HuH-7 (cell line): ENCODE results near the gene MRPL16.
"Not testable (repeated sequence)": the region's sequence is repeated elsewhere in the genome, so short reads cannot be mapped to it uniquely, and the experiment has no call there.

Experiments used
- DNase-seq: peaks from one replicate; pipeline ENCODE4 v3.0.0; 2011; ENCODE audit warnings: low spot score

Gene MRPL16

GRCh38 chr11:59810189-59810910 lies at the start of gene MRPL16:
MRPL16 (minus strand) TSS chr11:59810778; CDS start chr11:59810658, 120 bp downstream.
- DNase-seq: peak; percentile 84

- DNase-seq: no peak
Measured at GRCh38 chr11:59859673-59860072, 49.1 kb upstream of the MRPL16 start.

DNA sequence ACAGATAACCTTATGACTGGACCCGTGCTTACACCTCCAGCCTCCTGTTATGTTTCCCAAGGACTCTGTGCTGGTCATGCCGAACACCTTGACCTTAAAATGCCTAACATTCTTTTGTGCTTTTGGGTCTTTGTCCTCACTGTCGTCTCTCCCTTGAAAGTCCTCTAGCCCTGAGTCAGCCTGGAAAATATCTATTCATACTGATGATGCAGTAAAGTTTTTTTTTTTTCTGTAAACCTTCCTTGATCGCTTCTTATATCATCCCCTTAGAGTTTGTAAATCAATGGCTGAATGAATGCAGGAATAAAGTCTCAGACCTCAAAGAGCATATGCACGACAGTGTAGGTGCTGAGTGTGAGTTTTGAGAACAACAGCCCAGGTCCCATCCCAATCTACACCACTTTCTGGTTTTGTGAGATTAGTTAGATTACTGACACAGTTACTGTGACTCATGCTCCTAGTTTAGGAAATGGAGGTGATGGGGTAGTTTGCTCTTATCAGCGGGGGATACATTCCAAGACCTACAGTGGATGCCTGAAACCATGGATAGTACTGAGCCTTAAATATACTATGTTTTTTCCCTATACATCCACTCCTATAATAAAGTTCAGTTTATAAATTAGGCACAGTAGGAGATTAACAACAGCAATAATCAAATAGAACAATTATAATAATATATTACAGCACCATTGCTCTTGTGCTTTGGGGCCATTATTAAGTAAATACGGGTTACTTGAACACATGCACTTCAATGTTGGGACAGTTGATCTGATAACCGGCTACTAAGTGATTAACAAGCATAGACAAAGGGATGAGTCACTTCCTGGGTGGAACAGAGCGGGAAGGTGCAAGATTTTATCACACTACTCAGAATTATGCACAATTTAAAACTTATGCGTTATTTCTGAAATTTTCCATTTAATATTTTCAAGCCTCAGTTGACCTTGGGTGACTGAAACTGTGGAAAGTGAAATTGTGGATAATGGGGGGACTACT lies 47.2 kb upstream of the MRPL16 start:
- DNase-seq: no peak

DNA sequence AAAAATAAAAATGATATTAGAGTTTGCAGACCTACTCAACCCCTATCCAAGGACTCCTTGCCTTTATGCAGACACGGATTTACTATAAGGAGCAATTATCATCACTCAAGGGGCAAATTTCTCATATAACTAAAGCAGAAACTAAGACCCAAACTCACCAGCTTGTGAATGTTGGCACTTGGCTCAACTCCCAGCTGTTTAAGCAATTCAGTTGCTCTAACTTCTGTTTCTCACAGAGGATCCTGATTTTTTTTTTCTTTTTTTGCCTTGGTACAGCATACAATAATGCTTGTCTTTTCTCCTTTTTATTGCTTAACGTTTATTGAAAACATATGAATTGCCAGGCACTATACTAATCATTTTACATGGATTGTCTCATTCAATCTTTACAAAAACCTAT lies 44.3 kb upstream of the MRPL16 start:
- DNase-seq: no peak

DNA sequence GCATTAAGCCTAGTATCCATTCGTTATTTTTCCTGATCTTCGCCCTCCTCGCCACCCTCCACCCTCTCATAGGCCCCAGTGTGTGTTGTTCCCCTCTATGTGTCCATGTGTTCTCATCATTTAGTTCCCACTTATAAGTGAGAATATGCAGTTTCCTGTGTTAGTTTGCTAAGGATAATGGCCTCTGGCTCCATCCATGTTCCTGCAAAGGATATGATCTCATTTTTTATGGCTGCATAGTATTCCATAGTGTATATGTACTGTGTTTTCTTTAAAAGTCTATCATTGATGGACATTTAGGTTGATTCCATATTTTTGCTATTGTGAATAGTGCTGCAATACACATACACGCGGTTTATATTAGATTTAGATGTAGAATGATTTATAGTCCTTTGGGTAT lies 40.8 kb upstream of the MRPL16 start:
- DNase-seq: not testable (repeated sequence)

DNA sequence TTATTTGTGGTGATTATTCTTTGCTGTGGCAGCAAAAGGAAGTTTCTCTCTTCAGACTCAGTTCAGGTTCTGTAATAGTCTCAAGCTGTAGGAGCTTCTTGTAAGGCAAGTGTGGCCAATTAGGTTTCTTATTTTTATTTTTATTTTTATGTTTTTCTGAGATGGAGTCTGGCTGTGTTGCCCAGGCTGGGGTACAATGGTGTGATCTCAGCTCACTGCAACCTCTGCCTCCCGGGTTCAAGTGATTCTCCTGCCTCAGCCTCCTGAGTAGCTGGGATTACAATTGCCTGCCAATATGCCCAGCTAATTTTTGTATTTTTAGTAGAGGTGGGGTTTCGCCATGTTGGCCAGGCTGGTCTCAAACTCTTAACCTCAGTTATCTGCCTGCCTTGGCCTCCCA lies 39.0 kb upstream of the MRPL16 start:
- DNase-seq: not testable (repeated sequence)

DNA sequence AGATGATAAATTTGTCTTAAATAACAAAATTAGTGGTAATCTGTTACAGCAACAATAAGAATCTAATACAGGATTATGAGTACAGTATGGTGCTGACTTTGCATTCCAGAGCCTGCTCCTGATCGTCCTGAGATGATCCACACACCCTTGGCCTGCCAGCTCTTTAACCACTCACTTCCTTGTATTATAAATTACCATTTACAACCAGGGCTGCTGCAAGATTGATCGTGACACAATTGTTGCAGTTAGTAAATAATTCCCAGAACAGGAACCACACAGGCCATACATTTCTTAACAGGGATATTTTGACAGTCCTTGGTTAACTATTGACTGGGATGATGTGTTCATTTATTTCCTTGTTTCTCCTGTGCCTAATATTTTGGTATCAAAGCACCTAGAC lies 38.6 kb upstream of the MRPL16 start:
- peak; percentile 55 for DNase-seq

DNA sequence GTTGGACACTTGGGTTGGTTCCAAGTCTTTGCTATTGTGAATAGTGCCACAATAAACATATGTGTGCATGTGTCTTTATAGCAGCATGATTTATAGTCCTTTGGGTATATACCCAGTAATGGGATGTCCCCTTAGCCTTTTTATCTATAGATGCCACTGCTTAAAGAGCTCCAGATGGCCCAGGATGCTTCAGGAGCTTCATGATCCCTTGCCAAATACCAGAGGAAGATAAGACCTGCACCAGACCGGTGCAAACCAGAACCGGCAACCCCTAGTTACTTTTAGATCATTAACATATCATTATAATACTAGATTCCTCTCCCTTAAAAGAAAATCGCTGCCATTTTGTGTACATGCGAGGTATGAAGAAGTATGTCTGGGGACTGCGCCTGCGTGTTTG lies 37.9 kb upstream of the MRPL16 start:
- DNase-seq: not testable (repeated sequence)

DNA sequence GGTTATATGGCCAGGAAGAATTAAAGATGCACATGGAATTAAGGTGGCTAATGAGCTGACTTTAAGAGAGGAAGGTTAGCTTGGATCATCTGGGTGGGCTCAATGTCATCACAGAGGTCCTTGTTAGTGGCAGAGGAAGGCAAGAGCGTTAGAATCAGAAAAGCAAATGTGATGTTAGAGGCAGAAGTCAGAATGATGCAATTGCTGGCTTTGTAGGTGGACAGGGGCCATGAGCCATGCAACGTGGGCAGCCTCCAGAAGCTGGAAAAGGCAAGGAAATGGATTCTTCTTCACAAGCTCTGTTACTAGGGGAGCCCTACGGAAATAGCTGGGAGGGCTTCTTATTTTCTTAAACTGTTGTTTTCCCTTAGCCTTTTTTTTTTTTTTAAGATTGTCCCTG lies 37.0 kb upstream of the MRPL16 start:
- no peak for DNase-seq

- no peak for DNase-seq
Measured at GRCh38 chr11:59846556-59846955, 36.0 kb upstream of the MRPL16 start.

DNA sequence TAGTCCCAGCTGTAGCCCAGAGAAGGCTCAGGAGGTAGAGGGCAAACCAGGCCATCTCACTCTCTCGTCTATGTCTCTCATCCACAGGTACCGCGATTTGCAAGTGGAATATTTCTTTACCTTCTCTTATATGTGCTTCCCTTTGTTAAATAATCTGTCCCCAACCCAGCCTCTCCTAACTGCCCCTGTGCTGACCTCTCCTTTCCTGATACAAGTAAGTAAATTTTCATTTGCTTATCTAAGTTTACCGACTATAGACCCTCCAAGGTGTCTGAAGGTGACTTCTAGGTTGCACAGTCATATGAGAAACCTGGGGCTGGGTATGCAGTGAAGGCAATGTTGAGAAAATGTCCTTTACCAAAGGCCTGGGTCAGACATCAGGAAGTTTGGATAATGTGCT lies 34.8 kb upstream of the MRPL16 start, which contains the start of gene CBLIF:
CBLIF (minus strand) TSS at position 101 of the 400 bp plus-strand sequence; CDS start at position 55, 46 bp downstream.
- DNase-seq: no peak

DNA sequence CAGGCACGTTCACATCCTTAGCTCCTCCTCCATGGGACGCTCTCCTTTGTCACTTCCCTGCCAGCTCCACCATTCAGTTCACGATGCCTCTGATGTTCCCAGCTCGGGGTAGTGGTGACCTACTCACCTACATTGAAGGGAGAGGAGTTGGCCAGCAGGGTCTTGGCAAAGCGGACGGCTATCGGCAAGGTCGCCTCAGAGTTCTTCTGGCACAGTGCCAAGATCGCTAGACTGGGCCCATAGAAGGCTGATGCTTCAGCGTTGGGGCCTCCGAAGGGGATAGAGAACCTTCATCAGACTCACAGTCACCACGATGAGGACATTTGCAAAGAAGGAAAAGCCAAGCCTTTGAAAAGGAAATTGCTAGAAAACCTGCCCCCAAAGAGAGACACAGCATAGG lies 31.7 kb upstream of the MRPL16 start:
- DNase-seq: no peak

DNA sequence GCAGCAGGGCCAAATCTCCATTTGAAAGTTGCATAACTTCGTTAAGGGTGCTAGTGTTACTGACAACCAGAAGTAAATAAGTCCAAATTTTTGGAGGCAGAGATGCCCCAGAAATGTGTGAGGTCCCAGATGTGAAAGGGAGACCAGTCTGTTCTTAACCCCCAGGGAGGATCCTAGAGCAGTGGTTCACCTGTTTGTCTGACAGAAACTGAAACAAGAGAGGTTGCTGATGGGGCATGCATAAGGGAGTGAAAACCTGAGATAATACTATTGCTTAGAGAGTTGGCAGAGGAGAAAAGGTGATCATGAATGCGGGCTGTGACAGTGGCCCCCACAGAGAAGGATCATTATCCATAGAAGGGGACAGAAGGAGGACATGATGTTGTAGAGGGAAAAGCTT lies 30.9 kb upstream of the MRPL16 start:
- DNase-seq: no peak

- no peak for DNase-seq
Measured at GRCh38 chr11:59839615-59840014, 29.0 kb upstream of the MRPL16 start.

DNA sequence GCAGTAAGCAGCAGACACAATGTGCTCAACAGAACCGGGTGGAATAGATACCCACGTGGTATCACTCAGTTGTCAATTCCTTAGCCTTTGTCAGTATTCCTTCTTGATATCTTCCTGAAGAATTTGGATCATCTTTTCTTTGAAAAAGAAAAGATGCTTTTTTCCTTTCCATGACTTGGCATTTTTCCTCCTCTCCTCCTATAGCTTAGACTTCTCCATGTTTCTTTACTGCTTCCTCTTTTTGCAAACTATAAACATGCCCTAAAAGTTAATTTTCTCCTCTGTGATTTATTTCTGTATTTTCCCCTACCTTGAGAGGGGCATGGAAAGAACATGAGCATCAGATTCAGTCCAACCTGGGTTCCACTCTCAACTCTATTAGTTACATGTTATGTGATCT lies 23.0 kb upstream of the MRPL16 start:
- DNase-seq: no peak

DNA sequence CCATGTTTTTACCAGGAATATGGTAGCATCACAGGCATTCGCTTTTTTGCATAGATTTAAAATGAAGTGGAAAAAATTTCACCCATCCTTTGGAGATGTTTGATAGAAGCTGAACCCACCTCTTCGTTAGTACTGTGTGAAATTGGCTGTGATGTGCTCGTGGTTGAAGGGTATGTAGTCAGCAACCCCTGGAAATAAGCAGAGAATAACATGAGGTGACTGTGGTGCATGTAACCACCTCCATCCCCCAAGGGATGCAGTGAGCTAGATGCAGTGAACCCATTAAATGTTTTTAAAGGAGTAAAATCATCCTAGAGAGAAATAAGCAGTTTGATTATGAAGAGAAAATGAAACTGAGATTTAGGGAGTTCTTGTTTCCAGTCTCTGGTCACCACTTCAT lies 18.8 kb upstream of the MRPL16 start:
- DNase-seq: no peak

- DNase-seq: peak; percentile 37
Measured at GRCh38 chr11:59822989-59823566, 12.5 kb upstream of the MRPL16 start.

GRCh38 chr11:59818572-59818971 lies 8.0 kb upstream of the MRPL16 start:
- no peak for DNase-seq

GRCh38 chr11:59816434-59816833 lies 5.9 kb upstream of the MRPL16 start:
- not testable (repeated sequence) for DNase-seq

DNA sequence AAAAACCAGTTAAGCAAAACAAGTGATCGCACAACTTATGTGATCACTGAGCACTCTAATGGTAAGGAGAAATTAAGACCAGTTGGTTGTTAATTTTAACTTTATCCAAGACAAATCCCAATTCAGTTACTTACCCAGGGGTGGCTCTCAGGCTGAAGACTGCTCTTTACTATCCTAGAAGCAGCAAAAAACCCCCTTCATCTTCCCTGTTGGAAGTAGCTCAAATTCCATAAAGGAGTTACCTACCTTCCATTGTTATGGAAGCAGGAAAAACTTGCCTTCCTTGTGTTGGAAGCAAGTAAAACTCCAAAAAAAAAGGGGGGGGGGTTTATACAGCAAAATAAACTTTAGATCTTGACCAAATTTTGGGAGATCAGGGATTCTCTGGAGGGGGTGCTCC lies 5.2 kb upstream of the MRPL16 start:
- DNase-seq: no peak

DNA sequence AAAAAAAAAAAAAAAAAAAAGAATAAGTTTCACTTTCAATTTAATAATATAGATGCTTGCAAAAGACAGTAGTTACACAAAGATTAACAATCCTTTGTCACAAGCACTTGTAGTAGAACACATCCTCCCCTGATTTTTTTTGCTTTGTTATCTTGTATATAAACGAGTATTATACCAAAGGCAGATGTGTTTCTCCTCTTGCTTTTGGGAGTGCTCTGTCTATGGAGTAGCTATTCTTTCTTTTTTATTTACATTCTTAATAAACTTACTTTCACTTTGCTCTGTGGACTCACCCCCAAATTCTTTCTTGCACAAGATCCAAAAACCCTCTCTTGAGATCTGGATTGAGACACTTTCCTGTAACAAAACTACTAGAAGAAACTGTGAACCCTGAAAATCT lies 3.4 kb upstream of the MRPL16 start:
- no peak for DNase-seq

- DNase-seq: no peak
Measured at GRCh38 chr11:59813364-59813763, 2.8 kb upstream of the MRPL16 start.

DNA sequence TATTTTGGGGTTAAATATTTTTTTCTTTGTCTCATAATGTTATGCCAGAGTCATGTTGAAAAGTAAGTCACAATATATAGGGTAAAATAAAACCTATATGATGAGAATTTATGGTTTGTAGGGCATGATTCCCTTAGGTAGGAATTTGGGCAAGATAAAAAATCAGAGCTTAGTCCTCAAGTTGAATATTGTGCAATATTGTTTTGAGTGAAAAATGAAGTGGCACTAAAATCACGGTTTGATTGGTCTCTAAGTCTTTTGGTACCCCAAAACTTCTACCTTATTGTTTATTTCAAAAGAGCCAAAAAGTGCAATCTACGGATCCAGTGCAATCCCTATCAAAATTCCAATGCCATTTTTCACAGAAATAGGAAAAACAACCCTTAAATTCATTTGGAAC lies 1.6 kb upstream of the MRPL16 start:
- DNase-seq: no peak
